DMS53 treated with DMSO at 0.1 percent for 48 hours (cell line): ENCODE results near the gene AKR7A2.

ENCODE experiments used
- DNase-seq: peaks from one replicate; lab custom pipeline; 2025; ENCODE audit not compliant: unreplicated experiment; lab: John Stamatoyannopoulos, UW

AKR7A2 gene

GRCh38 chr1:19325958-19326747 lies 14.2 kb upstream of the AKR7A2 start:
- DNase-seq, result no peak

DNA sequence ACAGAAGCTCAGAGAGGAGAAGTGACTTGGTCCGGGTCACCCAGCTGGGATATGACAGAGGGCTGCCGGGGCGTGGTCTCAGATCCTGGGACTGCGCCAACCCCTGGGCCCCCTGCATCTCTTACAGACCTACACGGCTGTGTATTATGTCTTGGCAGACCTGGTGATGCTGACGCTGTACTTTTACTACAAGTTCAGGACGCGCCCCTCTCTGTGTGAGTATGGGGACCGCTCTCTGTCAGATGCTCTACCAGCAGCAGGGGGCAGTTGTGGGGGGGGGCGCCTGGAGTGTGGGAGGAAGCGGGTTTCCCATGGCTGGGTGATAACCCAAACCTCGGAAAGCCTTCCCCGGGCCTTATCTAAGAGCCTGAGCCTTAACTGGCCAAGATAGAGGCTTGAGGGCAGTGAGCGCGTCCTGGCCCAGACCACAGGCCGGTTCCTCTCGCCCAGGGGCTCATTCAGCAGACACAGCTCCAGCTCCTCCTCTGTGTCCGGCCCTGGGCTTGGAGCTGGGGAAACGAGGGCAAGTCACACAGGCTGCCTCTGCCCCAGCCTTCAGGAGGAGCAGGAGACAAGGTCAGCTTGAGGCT lies 13.5 kb upstream of the AKR7A2 start:
- no peak for DNase-seq

DNA sequence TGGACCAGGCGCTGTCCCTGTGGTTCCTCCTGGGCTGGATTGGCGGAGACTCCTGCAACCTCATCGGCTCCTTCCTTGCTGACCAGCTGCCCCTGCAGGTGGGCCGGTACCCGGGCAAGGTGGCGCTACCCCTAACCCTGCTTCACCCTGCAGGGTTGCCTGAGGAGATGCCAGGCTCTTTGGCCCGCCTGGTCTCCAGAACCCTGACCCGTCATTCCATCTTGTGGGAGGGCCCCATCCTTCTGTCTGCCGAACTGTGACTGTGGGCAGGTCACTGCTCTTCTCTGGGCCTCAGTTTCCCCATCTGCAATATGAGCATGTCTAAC lies 12.7 kb upstream of the AKR7A2 start:
- DNase-seq, result no peak

GRCh38 chr1:19323987-19324664 lies 12.2 kb upstream of the AKR7A2 start:
- DNase-seq, result no peak

- DNase-seq, result no peak
Observed at GRCh38 chr1:19322481-19322880, 10.5 kb upstream of the AKR7A2 start.

GRCh38 chr1:19321071-19321470 lies 9.1 kb upstream of the AKR7A2 start:
- no peak for DNase-seq

DNA sequence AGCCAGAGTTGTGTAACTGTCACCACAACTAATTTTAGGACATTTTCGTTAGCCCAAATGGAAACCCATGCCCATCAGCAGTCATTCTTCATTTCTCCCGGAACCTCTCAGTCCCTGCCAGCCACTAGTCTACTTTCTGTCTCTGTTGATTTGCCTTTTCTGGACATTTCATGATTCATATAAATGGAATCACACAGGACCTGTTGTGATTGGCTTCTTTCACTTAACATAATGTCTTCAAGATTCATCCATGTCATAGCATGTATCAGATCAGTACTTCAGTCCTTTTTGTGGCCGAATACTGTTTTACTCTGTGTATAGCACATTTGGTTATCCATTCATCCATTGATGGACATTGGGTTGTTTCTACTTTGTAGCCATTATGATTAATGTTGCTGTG lies 7.3 kb upstream of the AKR7A2 start:
- DNase-seq, result no peak

- DNase-seq, result no peak
Observed at GRCh38 chr1:19317126-19317910, 5.4 kb upstream of the AKR7A2 start.

- DNase-seq, result no peak
Observed at GRCh38 chr1:19315378-19316198, 3.6 kb upstream of the AKR7A2 start.

- no peak for DNase-seq
Observed at GRCh38 chr1:19313961-19314882, 2.3 kb upstream of the AKR7A2 start.

GRCh38 chr1:19313636-19313959 lies 1.7 kb upstream of the AKR7A2 start:
- DNase-seq, result no peak

- DNase-seq, result no peak
Observed at GRCh38 chr1:19312782-19313635, 1.1 kb upstream of the AKR7A2 start.

- no peak for DNase-seq
Observed at GRCh38 chr1:19311503-19311930, 427 bp downstream of the AKR7A2 start.

GRCh38 chr1:19310720-19311502 lies 1.0 kb downstream of the AKR7A2 start:
- no peak for DNase-seq

DNA sequence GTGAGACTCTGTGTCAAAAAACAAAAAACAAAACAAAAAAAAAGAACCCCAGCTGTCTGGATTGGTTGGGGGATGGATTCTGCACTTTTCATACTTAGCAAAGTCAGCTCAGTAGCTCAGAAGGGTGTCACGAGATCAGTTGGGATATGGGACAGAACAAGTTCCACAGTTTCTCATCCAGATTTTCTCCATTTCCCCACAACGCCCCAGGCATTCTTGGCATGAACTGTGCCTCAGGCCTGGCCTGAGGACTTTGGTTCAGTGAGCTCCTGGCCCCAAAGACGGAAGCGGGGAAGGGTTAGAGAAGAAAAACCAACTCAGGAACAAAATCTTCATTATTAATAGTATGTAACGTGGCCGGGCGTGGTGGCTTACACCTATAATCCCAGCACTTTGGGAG lies 1.9 kb downstream of the AKR7A2 start:
- no peak for DNase-seq

DNA sequence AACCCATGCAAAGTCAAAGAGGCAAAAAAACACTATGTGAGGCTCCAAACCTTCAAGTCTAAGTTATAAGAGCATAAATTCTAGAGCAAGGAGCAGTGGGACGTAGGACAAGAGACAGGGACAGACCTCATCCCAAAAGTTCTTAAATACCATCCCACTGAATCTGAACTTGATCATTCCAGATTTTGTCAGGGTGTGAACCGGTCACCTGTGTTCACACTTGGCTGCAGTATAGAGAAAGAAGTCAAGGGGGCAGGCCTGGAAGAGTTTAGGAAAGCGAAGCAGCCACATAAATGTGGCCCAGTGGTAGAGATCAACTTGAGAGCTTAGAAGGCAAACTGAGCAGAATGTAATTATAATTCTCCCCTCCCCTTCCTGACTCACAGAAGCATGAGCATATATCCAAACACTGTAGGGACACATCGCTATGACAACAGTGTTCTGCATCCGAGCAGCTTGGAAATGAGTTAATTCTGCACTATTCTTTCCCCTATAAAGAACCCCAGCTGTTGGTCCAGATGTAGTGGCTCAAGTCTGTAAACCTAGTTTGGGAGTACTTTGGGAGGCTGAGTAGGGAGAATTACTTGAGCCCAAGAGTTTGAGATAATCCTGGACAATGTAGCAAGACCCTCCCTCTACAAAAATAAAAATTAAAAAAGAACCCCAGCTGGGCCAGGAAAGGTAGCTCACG lies 2.7 kb downstream of the AKR7A2 start:
- no peak for DNase-seq

DNA sequence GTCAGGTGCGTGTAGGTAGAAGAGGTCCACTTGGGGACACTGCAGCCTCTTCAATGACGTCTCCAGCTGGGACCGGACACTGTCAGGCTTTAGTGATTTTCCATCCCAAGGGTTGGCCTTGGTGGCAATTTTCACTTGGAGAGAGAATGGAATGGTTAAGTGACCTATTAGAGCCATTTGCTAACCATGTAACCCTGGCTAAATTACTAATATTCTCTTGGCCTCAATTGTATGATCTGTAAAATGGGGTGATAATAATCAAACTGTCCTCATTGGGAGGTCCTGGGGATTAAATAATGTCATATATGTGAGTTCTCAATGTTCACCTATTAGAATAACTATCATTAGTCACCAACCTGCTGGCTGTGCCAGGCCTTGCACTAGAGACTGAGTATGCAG lies 3.4 kb downstream of the AKR7A2 start:
- no peak for DNase-seq
